HG03378 (cell line): ENCODE data around the gene STIM1.
"Not testable (repeated sequence)": the region's sequence is repeated elsewhere in the genome, so short reads cannot be mapped to it uniquely, and the experiment has no call there.

Experiments used
- ATAC-seq: cut with Tn5 transposase; IDR thresholded peaks from one replicate; pipeline ENCODE4 v1.9.1; 2021; ENCODE audit warnings: mild to moderate bottlenecking, moderate library complexity; ENCODE audit not compliant: unreplicated experiment

Gene STIM1

GRCh38 chr11:4017129-4017528 lies 161.7 kb downstream of the STIM1 start:
- ATAC-seq = no peak

- no peak for ATAC-seq
Measured at GRCh38 chr11:4018641-4019040, 163.2 kb downstream of the STIM1 start.

- ATAC-seq = no peak
Measured at GRCh38 chr11:4019891-4020290, 164.4 kb downstream of the STIM1 start.

- no peak for ATAC-seq
Measured at GRCh38 chr11:4022669-4023068, 167.2 kb downstream of the STIM1 start.

- ATAC-seq = no peak
Measured at GRCh38 chr11:4025248-4025966, 169.9 kb downstream of the STIM1 start.

- no peak for ATAC-seq
Measured at GRCh38 chr11:4025967-4026324, 170.5 kb downstream of the STIM1 start.

- ATAC-seq = no peak
Measured at GRCh38 chr11:4026389-4026788, 170.9 kb downstream of the STIM1 start.

GRCh38 chr11:4027746-4028145 lies 172.3 kb downstream of the STIM1 start:
- ATAC-seq = no peak

- no peak for ATAC-seq
Measured at GRCh38 chr11:4030197-4030596, 174.7 kb downstream of the STIM1 start.

- no peak for ATAC-seq
Measured at GRCh38 chr11:4032097-4032496, 176.6 kb downstream of the STIM1 start.

- ATAC-seq = no peak
Measured at GRCh38 chr11:4035985-4036384, 180.5 kb downstream of the STIM1 start.

- no peak for ATAC-seq
Measured at GRCh38 chr11:4039011-4039410, 183.5 kb downstream of the STIM1 start.

GRCh38 chr11:4040461-4040860 lies 185.0 kb downstream of the STIM1 start:
- ATAC-seq = no peak

- ATAC-seq = no peak
Measured at GRCh38 chr11:4041731-4042391, 186.4 kb downstream of the STIM1 start.

GRCh38 chr11:4044976-4045646 lies 189.6 kb downstream of the STIM1 start:
- ATAC-seq = no peak

- ATAC-seq = no peak
Measured at GRCh38 chr11:4048340-4048739, 192.9 kb downstream of the STIM1 start.

GRCh38 chr11:4049006-4049405 lies 193.5 kb downstream of the STIM1 start:
- no peak for ATAC-seq

GRCh38 chr11:4050138-4050537 lies 194.7 kb downstream of the STIM1 start:
- no peak for ATAC-seq

- ATAC-seq = not testable (repeated sequence)
Measured at GRCh38 chr11:4053200-4053599, 197.7 kb downstream of the STIM1 start.

GRCh38 chr11:4054643-4055042 lies 199.2 kb downstream of the STIM1 start:
- ATAC-seq = no peak

GRCh38 chr11:4059424-4059823 lies 204.0 kb downstream of the STIM1 start:
- no peak for ATAC-seq
